ENCODE results near the gene LRRC4B. TPM values are rescaled to one million over a fixed set of nuclear protein-coding genes. Genes with fewer than 3 reads are reported as not detected.
"Not testable (repeated sequence)": the region's sequence is repeated elsewhere in the genome, so short reads cannot be mapped to it uniquely, and the experiment has no call there.

Gene LRRC4B
- total RNA-seq, 1 experiment from 2014 or later = 3.5 TPM

DNA sequence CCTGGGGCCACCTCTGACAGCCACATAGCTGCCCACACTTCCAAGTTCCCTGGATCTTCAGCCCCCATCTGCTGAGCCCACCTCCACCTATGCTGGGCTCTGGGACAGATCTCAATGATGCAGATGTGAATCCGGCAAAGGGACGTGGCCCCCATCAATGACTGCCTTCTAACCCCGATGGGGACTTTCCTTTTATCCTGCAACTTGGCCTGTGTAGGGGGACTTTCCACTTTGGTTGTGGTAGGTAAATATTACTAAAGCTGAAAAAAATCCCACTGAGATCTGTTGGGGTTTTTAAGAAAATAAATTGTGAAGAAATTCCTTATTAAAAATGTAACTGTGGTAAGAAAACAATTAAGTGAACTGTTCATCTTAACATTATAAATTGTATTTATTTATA is 33.8 kb downstream of the LRRC4B start:
- no peaks in the 10 kb centered on the region; the same call in 1 of the 2 replicates for H3K27me3 ChIP-seq (ENCODE audit: control insufficient read depth, insufficient read depth, low read length)

DNA sequence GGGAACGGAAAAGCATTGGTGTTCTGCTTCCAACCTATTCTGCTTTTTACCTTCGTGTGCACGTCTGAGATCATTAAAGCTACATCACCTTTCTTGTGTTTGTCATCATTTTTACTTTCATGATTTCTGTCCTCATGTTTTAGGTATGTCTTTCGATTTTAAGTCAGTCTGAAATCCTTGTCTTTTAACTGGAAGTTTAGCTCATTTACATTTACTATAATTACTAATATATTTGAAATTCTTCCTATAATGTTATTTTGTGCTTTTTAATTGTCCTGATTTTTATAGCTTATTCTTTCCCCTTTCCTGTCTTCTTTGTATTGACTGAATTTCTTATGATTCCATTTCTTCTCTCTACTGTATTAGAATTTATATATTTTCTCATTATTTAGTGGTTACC is 35.3 kb downstream of the LRRC4B start:
- H3K27me3 ChIP-seq (ENCODE audit: control insufficient read depth, insufficient read depth, low read length) = no peaks in the 10 kb centered on the region; the same call in 1 of the 2 replicates
- no peak for DNase-seq
- H3K4me3 ChIP-seq (ENCODE audit: insufficient read depth, low read depth, low read length) = no peak overlapping the region
- H3K36me3 ChIP-seq (replicated peaks; ENCODE audit: control insufficient read depth, insufficient read depth, low read length) = no peaks in the 10 kb centered on the region

More for the DNA sequence above, 33.8 kb downstream of the LRRC4B start:
- H3K36me3 ChIP-seq (replicated peaks; ENCODE audit: control insufficient read depth, insufficient read depth, low read length) = no peaks in the 10 kb centered on the region
- no peak for DNase-seq
- H3K4me3 ChIP-seq (ENCODE audit: insufficient read depth, low read depth, low read length) = no peak overlapping the region

DNA sequence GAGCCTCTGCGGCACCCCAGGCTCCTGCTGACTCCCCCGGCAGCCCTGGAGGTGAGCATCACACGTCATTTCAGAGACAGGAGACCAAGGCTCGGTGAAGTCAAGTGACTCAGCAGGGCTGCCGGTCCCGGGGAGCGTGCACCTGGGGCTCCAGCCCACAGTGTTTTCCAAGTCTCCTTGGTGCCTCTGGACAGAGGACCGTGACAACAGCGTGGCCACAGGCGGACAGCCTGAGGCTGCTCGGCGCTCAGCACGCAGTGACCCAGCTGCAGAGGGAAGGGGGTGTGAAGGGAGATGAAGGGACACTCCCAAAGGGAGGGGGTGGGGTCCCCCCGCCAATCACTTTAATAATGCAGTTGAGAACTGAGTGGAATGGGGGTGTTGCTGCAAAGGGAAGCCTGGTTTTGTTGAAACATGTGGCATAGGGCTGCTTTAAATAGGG is 37.0 kb downstream of the LRRC4B start:
- Histone ChIP-seq H3K36me3 (replicated peaks; ENCODE audit: control insufficient read depth, insufficient read depth, low read length) (no peaks in the 10 kb centered on the region), H3K27me3 (ENCODE audit: control insufficient read depth, insufficient read depth, low read length) (no peaks in the 10 kb centered on the region; the same call in 1 of the 2 replicates), H3K4me3 (ENCODE audit: insufficient read depth, low read depth, low read length) (no peak overlapping the region)
- DNase-seq = no peak

DNA sequence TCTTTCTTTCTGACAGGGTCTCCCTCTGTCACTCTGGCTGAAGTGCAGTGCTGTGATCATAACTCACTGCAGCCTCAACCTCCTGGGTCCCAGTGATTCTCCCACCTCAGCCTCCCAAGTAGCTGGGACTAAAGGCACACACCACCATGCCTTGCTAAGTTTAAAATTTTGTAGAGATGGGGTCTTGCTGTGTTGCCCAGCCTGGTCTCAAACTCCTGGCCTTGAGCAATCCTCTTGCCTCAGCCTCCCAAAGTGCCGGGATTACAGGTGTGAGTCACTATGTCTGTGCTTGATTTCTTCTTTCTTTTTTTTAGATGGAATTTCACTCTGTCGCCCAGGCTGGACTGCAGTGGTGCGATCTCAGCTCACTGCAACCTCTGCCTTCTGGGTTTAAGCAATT is 40.2 kb downstream of the LRRC4B start:
- DNase-seq; H3K36me3 ChIP-seq (replicated peaks; ENCODE audit: control insufficient read depth, insufficient read depth, low read length); H3K4me3 ChIP-seq (ENCODE audit: insufficient read depth, low read depth, low read length); H3K27me3 ChIP-seq (ENCODE audit: control insufficient read depth, insufficient read depth, low read length): not testable (repeated sequence)

DNA sequence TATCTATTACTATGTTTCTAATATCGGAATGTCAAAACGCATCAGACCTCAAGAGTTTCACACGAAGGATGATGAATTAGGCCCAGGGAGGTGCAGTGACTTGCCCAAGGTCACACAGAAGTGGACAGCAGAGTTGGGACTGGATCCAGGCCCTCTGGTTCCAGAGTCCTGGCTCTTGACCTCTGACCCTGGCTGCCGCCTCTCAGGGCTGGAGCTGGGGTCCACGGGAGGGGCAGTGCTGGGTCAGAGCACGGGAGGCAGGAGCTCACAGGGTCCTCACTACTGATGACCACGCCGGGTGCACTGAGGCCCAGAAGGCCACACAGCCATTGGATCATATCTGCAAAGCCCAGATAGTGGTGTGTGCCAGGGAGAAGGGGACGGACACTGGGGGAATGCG is 45.4 kb downstream of the LRRC4B start:
- H3K4me3 ChIP-seq (ENCODE audit: insufficient read depth, low read depth, low read length) = no peak overlapping the region
- peak; percentile 23 for DNase-seq
- no peaks in the 10 kb centered on the region for H3K36me3 ChIP-seq (replicated peaks; ENCODE audit: control insufficient read depth, insufficient read depth, low read length)
- H3K27me3 ChIP-seq (ENCODE audit: control insufficient read depth, insufficient read depth, low read length) = no peaks in the 10 kb centered on the region

DNA sequence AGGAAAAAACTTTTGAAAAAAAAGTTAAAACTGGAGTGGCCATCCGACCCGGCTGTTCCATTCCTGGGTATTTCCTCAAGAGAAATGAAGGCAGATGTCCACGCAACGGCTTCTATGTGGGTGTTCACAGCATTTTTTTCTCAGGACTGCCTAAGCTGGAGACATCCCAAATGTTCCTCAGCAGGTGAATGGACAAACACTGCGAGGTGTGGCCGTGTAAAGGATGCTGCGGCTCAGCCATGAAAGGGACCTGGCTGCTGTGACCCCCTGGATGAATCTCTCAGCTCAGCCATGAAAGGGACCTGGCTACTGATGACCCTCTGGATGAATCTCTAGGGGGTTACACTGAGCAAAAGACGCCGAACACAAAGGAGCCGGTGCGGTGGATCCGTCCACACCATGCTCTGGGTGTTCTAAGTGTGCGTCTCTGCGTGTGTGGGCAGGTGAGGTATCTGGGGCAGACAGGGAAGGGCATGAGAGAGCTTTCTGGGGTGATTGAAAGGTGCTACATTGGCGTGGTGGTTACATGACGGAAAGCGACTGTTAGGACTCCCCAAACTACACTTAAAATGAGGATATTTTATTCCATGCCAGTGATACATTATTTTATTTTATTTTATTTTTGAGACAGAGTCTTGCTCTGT is 47.3 kb downstream of the LRRC4B start:
- Histone ChIP-seq H3K36me3 (replicated peaks; ENCODE audit: control insufficient read depth, insufficient read depth, low read length) (no peaks in the 10 kb centered on the region), H3K27me3 (ENCODE audit: control insufficient read depth, insufficient read depth, low read length) (no peaks in the 10 kb centered on the region), H3K4me3 (ENCODE audit: insufficient read depth, low read depth, low read length) (no peak overlapping the region)
- no peak for DNase-seq

DNA sequence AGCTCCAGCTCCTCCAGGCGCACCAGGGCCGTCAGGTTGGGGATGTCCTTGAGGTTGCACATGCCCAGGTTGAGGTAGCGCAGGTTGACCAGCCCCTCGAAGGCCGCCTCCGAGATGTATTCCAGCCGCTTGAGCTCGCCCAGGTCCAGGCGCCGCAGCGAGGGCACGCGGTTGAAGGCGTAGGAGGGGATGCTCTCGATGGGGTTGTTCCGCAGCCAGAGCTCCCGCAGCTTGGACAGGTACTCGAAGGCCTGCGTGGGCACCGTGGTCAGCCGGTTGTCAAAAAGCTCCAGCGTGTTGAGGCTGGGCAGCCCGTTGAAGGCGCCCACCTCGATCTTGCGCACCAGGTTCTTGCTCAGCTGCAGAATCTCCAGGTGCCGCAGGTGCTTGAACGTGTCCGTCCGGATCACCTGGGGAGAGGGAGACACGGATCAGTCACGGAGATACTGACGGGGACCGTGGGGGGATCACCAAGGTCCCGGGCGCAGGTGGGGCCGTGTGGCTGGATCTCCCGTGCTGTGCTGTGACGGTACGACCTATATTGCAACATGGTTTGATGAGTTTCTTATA is 49.1 kb downstream of the LRRC4B start:
- Histone ChIP-seq H3K4me3 (ENCODE audit: insufficient read depth, low read depth, low read length) (no peak overlapping the region), H3K36me3 (replicated peaks; ENCODE audit: control insufficient read depth, insufficient read depth, low read length) (no peaks in the 10 kb centered on the region), H3K27me3 (ENCODE audit: control insufficient read depth, insufficient read depth, low read length) (no peaks in the 10 kb centered on the region; the same call in 1 of the 2 replicates)
- DNase-seq = peak; percentile 28

DNA sequence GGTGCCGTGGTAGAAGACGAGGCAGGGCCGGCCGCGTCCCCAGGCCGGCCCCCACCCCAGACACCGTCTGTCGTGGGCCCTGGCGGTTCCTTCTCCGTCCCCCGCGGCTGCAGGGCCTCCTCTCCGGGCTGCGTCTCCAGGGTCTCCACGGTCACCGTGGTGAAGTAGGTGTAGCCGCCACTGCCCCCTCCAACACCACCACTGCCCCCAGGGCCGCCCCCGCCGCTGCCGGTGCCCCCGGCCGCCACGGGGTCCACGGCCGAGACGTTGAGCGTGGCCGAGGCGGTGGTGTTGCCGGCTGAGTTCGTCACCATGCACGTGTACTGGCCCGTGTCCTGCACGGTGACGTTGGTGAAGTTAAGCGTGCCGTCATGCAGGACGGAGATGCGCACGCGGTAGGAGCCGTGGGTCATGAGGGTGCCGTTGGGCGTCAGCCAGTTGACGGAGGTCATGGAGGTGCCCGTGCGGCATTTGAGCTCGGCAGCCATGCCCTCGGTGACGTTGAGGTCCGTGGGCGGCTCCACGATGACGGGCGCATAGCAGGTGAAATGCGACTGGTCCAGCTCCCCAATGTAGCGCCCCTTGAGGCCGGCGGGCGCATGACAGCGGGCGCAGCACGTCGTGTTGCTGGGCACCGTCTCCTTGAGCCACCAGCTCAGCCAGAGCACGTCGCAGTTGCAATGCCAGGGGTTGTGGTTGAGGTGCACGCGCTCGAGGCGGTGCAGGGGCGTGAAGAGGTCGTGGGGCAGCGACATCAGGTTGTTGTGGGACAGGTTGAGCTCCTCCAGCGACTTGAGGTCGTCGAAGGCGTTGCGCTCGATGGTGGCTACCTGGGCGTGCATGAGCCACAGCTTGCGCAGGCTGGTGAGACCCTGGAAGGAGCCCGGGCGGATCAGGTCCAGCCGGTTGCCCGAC is 49.9 kb downstream of the LRRC4B start:
- DNase-seq = peak; percentile 91

DNA sequence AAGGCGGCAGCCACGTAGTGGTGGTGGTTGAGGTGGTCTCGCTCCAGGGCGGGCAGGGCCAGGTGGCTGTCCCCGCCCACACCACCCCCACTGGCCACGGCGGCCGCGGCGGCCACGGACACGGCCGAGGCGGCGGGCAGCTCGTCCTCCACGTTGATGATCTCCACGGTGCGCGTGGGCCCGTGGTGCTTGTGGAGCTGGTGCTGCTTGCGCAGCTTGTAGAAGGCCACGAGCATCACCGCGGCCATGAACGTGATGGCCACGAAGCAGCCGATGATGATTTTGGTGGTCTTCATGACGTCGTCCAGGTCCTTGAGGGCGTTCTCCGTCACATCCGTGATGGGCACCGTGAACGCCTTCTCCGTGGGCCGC is 50.5 kb downstream of the LRRC4B start:
- H3K36me3 ChIP-seq (replicated peaks; ENCODE audit: control insufficient read depth, insufficient read depth, low read length) = no peaks in the 10 kb centered on the region
- H3K27me3 ChIP-seq (ENCODE audit: control insufficient read depth, insufficient read depth, low read length) = no peaks in the 10 kb centered on the region; the same call in 1 of the 2 replicates
- no peak overlapping the region for H3K4me3 ChIP-seq (ENCODE audit: insufficient read depth, low read depth, low read length)
- no peak for DNase-seq

More for the DNA sequence above, 49.9 kb downstream of the LRRC4B start:
- Histone ChIP-seq H3K27me3 (ENCODE audit: control insufficient read depth, insufficient read depth, low read length) (no peaks in the 10 kb centered on the region; the same call in 1 of the 2 replicates), H3K36me3 (replicated peaks; ENCODE audit: control insufficient read depth, insufficient read depth, low read length) (no peaks in the 10 kb centered on the region), H3K4me3 (ENCODE audit: insufficient read depth, low read depth, low read length) (no peak overlapping the region)

DNA sequence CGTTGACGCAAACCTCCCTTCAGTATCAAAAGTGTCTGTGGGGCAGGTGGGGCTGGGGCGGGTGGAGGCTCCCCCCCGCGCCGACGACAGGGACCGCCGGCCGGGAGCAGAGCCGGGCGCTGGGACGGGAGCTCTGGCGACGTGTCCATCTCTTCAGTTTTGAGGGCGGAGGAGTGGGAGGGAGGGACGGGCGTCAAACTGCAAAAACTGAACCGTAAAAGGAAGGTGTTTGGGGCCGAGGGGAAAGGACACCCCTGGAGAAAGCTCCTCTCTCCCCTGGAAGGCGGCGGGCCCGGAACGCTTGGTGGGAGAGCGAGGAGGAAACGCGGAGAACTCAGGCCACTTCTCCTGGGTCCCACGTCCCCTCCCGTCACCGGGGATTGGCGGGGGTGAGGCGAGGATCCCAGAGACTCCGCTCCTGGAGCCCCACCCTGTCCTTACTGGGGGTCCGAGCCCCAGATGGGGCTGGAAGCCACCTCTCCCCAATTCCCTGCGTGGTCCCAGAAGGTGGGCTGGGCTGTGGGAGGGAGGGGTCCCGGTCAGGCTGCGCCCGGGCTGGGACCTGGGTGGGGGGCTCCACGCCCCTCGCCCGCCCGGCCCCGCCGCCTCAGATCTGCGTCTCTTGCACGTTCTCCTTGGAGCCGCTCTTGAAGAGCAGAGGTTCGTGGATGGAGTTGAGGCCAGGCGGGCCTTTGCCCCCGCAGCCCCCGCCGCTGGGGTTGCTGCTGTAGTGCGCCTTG is 51.1 kb downstream of the LRRC4B start:
- peak; percentile 71 for DNase-seq
- H3K36me3 ChIP-seq (replicated peaks; ENCODE audit: control insufficient read depth, insufficient read depth, low read length) = no peaks in the 10 kb centered on the region
- H3K4me3 ChIP-seq (ENCODE audit: insufficient read depth, low read depth, low read length) = peak overlapping the region; percentile 5; the same call in 1 of the 2 replicates
- H3K27me3 ChIP-seq (ENCODE audit: control insufficient read depth, insufficient read depth, low read length) = no peaks in the 10 kb centered on the region; the same call in 1 of the 2 replicates

DNA sequence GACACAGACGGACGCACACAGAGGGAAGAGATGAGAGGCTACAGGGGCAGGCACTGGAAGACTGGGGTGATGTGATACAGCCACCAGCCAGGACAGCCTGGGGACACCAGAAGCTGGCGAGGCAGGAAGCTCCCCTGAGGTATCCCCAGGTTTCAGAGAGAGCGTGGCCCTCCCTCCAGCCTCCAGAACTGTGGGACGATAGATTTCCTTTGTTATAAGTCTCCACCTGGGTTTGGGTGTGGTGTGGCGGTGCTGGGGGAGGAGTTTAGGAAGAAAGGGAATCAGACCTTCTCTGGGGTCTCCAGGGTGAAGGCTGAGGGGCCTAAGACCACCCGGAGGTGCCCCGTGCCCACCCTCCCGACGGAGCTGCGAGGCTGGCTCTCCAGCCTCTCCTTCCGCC is 51.8 kb downstream of the LRRC4B start:
- Histone ChIP-seq H3K4me3 (ENCODE audit: insufficient read depth, low read depth, low read length) (peak overlapping the region; percentile 2; the same call in 1 of the 2 replicates), H3K27me3 (ENCODE audit: control insufficient read depth, insufficient read depth, low read length) (no peaks in the 10 kb centered on the region; the same call in 1 of the 2 replicates), H3K36me3 (replicated peaks; ENCODE audit: control insufficient read depth, insufficient read depth, low read length) (no peaks in the 10 kb centered on the region)
- DNase-seq = peak; percentile 56

DNA sequence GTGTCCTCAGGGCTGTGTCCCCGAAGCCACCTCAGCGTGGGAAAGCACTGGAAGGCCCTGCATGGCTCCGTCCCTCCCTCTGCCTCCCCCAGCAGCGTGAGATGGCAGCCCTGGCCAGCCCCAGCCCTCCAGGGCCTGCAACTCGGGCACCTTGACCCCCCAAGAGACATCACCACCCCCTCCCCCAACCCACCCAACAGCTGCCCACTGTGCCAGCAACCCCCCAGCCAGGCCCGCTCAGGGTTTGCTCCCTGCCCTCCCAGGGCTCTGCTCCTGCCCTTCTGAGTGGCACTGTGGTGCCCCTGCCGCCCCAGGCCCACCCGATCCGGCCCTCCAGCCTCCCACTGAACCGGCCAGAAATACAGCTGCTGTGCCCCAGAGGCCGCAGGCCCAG is 53.1 kb downstream of the LRRC4B start:
- DNase-seq = no peak
- H3K4me3 ChIP-seq (ENCODE audit: insufficient read depth, low read depth, low read length) = no peak overlapping the region
- H3K27me3 ChIP-seq (ENCODE audit: control insufficient read depth, insufficient read depth, low read length) = no peaks in the 10 kb centered on the region; the same call in 1 of the 2 replicates
- H3K36me3 ChIP-seq (replicated peaks; ENCODE audit: control insufficient read depth, insufficient read depth, low read length) = no peaks in the 10 kb centered on the region

DNA sequence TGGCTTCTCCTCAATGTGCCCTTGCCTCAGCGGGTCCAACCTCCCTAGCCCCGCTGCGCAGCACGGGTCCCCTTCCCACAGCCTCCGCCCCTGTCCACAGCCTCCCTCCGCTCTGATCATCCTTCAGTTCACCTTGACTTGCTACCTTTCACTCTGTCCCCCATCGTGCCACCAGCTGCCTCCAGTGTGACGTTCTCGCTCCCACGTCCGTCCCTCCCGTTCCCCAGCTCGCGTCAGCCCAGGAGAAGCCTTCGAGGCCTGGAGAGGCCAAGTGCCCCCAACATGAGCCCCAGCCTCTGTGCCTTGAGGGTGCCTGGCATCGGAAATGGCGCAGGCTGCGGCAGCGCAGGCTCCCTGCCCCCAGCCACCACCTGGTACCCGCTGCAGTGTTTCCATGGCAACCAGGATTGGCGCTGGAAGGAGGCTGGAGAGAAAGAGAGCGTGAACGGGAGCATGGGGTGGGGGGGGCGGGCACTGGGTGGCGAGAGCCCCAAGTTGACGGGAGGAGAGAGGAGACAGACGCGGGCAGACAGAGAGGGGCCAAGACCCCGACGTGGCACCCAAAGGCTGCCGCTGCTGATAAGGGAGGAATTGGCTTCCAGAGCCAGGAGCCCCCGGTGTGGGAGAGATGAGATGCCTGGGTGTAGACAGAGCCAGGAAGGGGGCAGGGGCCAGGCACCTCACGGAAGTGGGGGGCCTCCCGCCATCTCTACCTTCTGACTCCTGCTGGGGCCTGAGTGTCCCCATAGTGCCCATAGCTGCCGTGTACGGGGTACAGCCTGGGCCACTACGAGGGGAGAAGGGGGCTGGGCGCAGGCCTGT is 53.7 kb downstream of the LRRC4B start:
- Histone ChIP-seq H3K4me3 (ENCODE audit: insufficient read depth, low read depth, low read length) (no peak overlapping the region), H3K27me3 (ENCODE audit: control insufficient read depth, insufficient read depth, low read length) (no peaks in the 10 kb centered on the region; the same call in 1 of the 2 replicates), H3K36me3 (replicated peaks; ENCODE audit: control insufficient read depth, insufficient read depth, low read length) (no peaks in the 10 kb centered on the region)
- DNase-seq = peak; percentile 75

Data from H7 (cell line).